HepG2 (cell line): ENCODE results near the gene RNF213. TPM values are rescaled to one million over a fixed set of nuclear protein-coding genes. Genes with fewer than 3 reads are reported as not detected.

Experiments used
- FOXK2 ChIP-seq: fragments of 450-650 bp; IDR thresholded peaks from 2 replicates; pipeline ENCODE4 v1.6.1; 2016
- HOXA3 ChIP-seq: sonication (generic); formaldehyde crosslinking; IDR thresholded peaks from 2 replicates; pipeline ENCODE4 v1.5.0; 2020; ENCODE audit warnings: missing genetic modification reagents
- KAT7 ChIP-seq: IDR thresholded peaks from 2 replicates; pipeline ENCODE4 v1.6.1; 2018; ENCODE audit warnings: borderline replicate concordance, missing compliant biosample characterization
- MBD4 ChIP-seq: IDR thresholded peaks from 2 replicates; pipeline ENCODE4 v1.6.1; 2012; ENCODE audit warnings: low read length, inconsistent platforms, borderline replicate concordance
- MEIS2 ChIP-seq: sonication (generic); formaldehyde crosslinking; IDR thresholded peaks from 2 replicates; pipeline ENCODE4 v1.9.0; 2021; ENCODE audit warnings: mild to moderate bottlenecking, missing genetic modification reagents
- NFIB ChIP-seq: sonication (generic); formaldehyde crosslinking; IDR thresholded peaks from 2 replicates; pipeline ENCODE4 v1.9.0; 2021; ENCODE audit warnings: missing genetic modification reagents, mild to moderate bottlenecking, borderline replicate concordance
- ONECUT2 ChIP-seq: sonication (generic); formaldehyde crosslinking; IDR thresholded peaks from 2 replicates; pipeline ENCODE4 v1.4.0; 2020; ENCODE audit warnings: missing genetic modification reagents
- SMYD3 ChIP-seq: sonication (generic); formaldehyde crosslinking; IDR thresholded peaks from 2 replicates; pipeline ENCODE4 v1.8.1; 2023; ENCODE audit warnings: mild to moderate bottlenecking, missing genetic modification reagents
- TOE1 ChIP-seq: sonication (generic); formaldehyde crosslinking; IDR thresholded peaks from 2 replicates; pipeline ENCODE4 v1.4.0; 2020; ENCODE audit warnings: mild to moderate bottlenecking, missing genetic modification reagents
- ZNF407 ChIP-seq: sonication (generic); formaldehyde crosslinking; IDR thresholded peaks from one replicate; pipeline ENCODE4 v1.5.1; 2020; ENCODE audit warnings: mild to moderate bottlenecking, missing genetic modification reagents; ENCODE audit errors: not compliant biosample characterization
- ZNF543 ChIP-seq: sonication (generic); formaldehyde crosslinking; IDR thresholded peaks from 2 replicates; pipeline ENCODE4 v1.4.0; 2020; ENCODE audit warnings: mild to moderate bottlenecking, missing genetic modification reagents
- ZNF616 ChIP-seq: sonication (generic); formaldehyde crosslinking; IDR thresholded peaks from 2 replicates; pipeline ENCODE4 v1.5.0; 2020; ENCODE audit warnings: low read depth, mild to moderate bottlenecking, missing genetic modification reagents
- ZNF703 ChIP-seq: sonication (generic); formaldehyde crosslinking; IDR thresholded peaks from 2 replicates; pipeline ENCODE4 v1.5.1; 2020; ENCODE audit warnings: missing genetic modification reagents, mild to moderate bottlenecking, moderate library complexity, borderline replicate concordance
- ZSCAN9 ChIP-seq: IDR thresholded peaks from 2 replicates; pipeline ENCODE4 v1.6.1; 2016; ENCODE audit warnings: borderline replicate concordance
- polyA plus RNA-seq, 8 experiments: library from polyadenylated mRNA; depleted of rRNA in 3 of 8; stranded (reverse) in 7 of 8; unstranded in 1 of 8; fragments of >200 nt; fragmentation: Illumina TruSeq in 4 of 8; extraction: Trizol in 4 of 8; gene quantifications; 2 replicates each; pipeline versions ENCODE4 v1.2.1 to v1.2.3, GENCODE V29; 2011 to 2016; ENCODE audit warnings: low read depth in 4 of 8, missing spikeins in 1 of 8, mixed read lengths in 1 of 8; ENCODE audit not compliant: insufficient read depth in 1 of 8
- total RNA-seq, 5 experiments: library from RNA; depleted of rRNA; stranded (reverse); fragments of >200 nt; fragmentation: Illumina TruSeq; extraction: Trizol; gene quantifications; 2 replicates each; pipeline ENCODE4 v1.2.3, GENCODE V29; 2016; ENCODE audit warnings: low read depth in 1 of 5
- TF ChIP-seq, protein P1 (sequence below): sonication (generic); formaldehyde crosslinking; IDR thresholded peaks from 2 replicates; pipeline ENCODE4 v1.8.1; 2023; ENCODE audit warnings: missing genetic modification reagents, inconsistent platforms, borderline replicate concordance
- TF ChIP-seq, protein P2 (sequence below): sonication (generic); formaldehyde crosslinking; IDR thresholded peaks from 2 replicates; pipeline ENCODE4 v1.4.0; 2020; ENCODE audit warnings: mild to moderate bottlenecking, missing genetic modification reagents
- TF ChIP-seq, protein P3 (sequence below): sonication (generic); formaldehyde crosslinking; IDR thresholded peaks from 2 replicates; pipeline ENCODE4 v1.4.0; 2020; ENCODE audit warnings: missing genetic modification reagents, mild to moderate bottlenecking, borderline replicate concordance
- TF ChIP-seq, protein P4 (sequence below): sonication (generic); formaldehyde crosslinking; IDR thresholded peaks from 2 replicates; pipeline ENCODE4 v1.4.0; 2020; ENCODE audit warnings: missing genetic modification reagents

Gene RNF213
- total and polyA plus RNA-seq, 2 of the 13 experiments (the other 11 are each of a cell fraction or from before 2014, with no cell fraction given) = 38.6 to 38.7 TPM

DNA sequence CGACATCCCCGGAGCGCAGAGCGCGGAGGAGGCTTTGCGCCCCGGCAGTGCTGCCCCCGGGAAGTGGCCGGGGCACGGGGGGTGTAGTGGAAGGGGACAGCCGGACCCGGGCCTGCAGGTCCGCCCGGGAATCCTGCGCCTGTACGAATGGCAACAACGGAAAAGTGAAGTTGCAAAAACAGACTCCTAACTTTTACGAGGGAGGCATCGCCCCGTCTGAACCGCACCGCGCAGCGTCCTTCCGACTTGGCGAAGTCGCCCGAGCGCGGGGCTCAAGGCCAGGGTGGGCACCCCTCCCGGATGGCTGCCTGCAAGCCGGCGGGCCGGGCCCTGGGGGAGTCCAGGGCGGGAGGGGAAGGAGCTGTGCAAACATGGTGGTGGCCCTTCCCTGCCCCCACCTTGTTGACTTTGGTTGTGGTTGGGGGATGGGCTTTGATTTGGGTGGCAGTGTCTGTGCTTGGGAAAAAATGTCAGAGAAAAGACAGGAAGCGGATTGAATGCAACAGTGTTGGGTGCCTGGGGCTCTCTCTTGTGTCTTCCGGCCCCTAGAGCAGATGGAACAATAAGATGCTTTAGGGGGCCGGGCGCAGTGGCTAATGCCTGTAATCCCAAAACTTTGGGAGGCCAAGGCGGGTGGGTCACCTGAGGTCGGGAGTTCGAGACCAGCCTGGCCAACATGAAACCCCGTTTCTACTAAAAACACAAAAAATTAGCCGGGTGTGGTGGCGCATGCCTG, 675 bp downstream of the RNF213 start (continued):
- TF ChIP-seq, protein P1, sequence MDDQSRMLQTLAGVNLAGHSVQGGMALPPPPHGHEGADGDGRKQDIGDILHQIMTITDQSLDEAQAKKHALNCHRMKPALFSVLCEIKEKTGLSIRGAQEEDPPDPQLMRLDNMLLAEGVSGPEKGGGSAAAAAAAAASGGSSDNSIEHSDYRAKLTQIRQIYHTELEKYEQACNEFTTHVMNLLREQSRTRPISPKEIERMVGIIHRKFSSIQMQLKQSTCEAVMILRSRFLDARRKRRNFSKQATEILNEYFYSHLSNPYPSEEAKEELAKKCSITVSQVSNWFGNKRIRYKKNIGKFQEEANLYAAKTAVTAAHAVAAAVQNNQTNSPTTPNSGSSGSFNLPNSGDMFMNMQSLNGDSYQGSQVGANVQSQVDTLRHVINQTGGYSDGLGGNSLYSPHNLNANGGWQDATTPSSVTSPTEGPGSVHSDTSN = peak; percentile 42; the same call in 1 of the 2 replicates
- peak; percentile 50 for TF ChIP-seq MEIS2 (CRISPR knock-in tag)
- peak; percentile 58; the same call in 1 of the 2 replicates for TF ChIP-seq ZNF616
- TF ChIP-seq ZNF543 = peak; percentile 92
- 0 out of 2 replicates have a peak, but pooled peaks have one; percentile 81 for TF ChIP-seq KAT7
- 0 out of 2 replicates have a peak, but pooled peaks have one; percentile 44 for TF ChIP-seq ONECUT2 (CRISPR knock-in tag)
- TF ChIP-seq, protein P2, sequence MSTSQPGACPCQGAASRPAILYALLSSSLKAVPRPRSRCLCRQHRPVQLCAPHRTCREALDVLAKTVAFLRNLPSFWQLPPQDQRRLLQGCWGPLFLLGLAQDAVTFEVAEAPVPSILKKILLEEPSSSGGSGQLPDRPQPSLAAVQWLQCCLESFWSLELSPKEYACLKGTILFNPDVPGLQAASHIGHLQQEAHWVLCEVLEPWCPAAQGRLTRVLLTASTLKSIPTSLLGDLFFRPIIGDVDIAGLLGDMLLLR (CRISPR knock-in tag) = no peak
- TF ChIP-seq TOE1 = no peak
- no peak for TF ChIP-seq NFIB (CRISPR knock-in tag)
- TF ChIP-seq ZSCAN9 = no peak; the same call in 1 of the 2 replicates
- peak; percentile 39 for TF ChIP-seq ZNF407 (CRISPR knock-in tag)
- TF ChIP-seq FOXK2 = no peak; the same call in 1 of the 2 replicates
- TF ChIP-seq, protein P3, sequence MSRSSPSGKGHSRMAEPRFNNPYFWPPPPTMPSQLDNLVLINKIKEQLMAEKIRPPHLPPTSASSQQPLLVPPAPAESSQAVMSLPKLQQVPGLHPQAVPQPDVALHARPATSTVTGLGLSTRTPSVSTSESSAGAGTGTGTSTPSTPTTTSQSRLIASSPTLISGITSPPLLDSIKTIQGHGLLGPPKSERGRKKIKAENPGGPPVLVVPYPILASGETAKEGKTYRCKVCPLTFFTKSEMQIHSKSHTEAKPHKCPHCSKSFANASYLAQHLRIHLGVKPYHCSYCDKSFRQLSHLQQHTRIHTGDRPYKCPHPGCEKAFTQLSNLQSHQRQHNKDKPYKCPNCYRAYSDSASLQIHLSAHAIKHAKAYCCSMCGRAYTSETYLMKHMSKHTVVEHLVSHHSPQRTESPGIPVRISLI (CRISPR knock-in tag) = peak; percentile 37; the same call in 1 of the 2 replicates
- TF ChIP-seq ZNF703 = peak; percentile 94
- no peak for TF ChIP-seq MBD4
- TF ChIP-seq SMYD3 (CRISPR knock-in tag) = peak; percentile 60; the same call in 1 of the 2 replicates
- TF ChIP-seq HOXA3 (CRISPR knock-in tag) = peak; percentile 91
- TF ChIP-seq, protein P4, sequence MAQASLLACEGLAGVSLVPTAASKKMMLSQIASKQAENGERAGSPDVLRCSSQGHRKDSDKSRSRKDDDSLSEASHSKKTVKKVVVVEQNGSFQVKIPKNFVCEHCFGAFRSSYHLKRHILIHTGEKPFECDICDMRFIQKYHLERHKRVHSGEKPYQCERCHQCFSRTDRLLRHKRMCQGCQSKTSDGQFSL = no peak; the same call in none of the 2 replicates
